H9 (cell line): ENCODE results near the gene CCDC122. TPM values are rescaled to one million over a fixed set of nuclear protein-coding genes. Genes with fewer than 3 reads are reported as not detected.

Experiments
- DNase-seq: peaks from one replicate; pipeline ENCODE4 v3.0.0-alpha.2; 2017
- H2AFZ ChIP-seq: one replicate; pipeline ENCODE4 v1.6.1; 2013; ENCODE audit warnings: mild to moderate bottlenecking, low read length, control low read depth, moderate library complexity
- H2AK5ac ChIP-seq: 2 replicates; pipeline ENCODE4 v1.6.1; 2013; ENCODE audit warnings: low read length, control low read depth, mixed read lengths; ENCODE audit not compliant: insufficient read length
- H2BK120ac ChIP-seq: one replicate; pipeline ENCODE4 v1.6.1; 2013; ENCODE audit warnings: low read depth, mild to moderate bottlenecking, low read length, control low read depth, inconsistent platforms; ENCODE audit not compliant: poor library complexity, severe bottlenecking
- H2BK12ac ChIP-seq: 2 replicates; pipeline ENCODE4 v1.6.1; 2013; ENCODE audit warnings: low read length, control low read depth, mixed read lengths, low read depth; ENCODE audit not compliant: insufficient read length
- H2BK15ac ChIP-seq: 2 replicates; pipeline ENCODE4 v1.6.1; 2013; ENCODE audit warnings: low read depth, low read length, control low read depth
- H2BK20ac ChIP-seq: one replicate; pipeline ENCODE4 v1.6.1; 2013; ENCODE audit warnings: low read depth, mild to moderate bottlenecking, low read length, control low read depth, inconsistent platforms; ENCODE audit not compliant: poor library complexity, severe bottlenecking
- H2BK5ac ChIP-seq: 2 replicates; pipeline ENCODE4 v1.6.1; 2013; ENCODE audit warnings: low read length, control low read depth, mixed read lengths; ENCODE audit not compliant: insufficient read length
- H3K14ac ChIP-seq: 2 replicates; pipeline ENCODE4 v1.6.1; 2013; ENCODE audit warnings: low read length, control low read depth; ENCODE audit not compliant: insufficient read depth
- H3K18ac ChIP-seq: 2 replicates; pipeline ENCODE4 v1.6.1; 2013; ENCODE audit warnings: low read depth, mild to moderate bottlenecking, mixed read lengths, low read length, control low read depth; ENCODE audit not compliant: insufficient read length
- H3K23ac ChIP-seq: 2 replicates; pipeline ENCODE4 v1.6.1; 2013; ENCODE audit warnings: low read length, control low read depth, mixed read lengths, low read depth; ENCODE audit not compliant: insufficient read length
- H3K23me2 ChIP-seq: 2 replicates; pipeline ENCODE4 v1.6.1; 2013; ENCODE audit warnings: low read depth, mild to moderate bottlenecking, mixed read lengths, low read length, control low read depth; ENCODE audit not compliant: insufficient read length, poor library complexity, severe bottlenecking
- H3K27ac ChIP-seq: 2 replicates; pipeline ENCODE4 v1.5.1; 2013; ENCODE audit warnings: low read length, control low read depth, mixed read lengths, low read depth; ENCODE audit not compliant: insufficient read length
- H3K27me3 ChIP-seq: 2 replicates; pipeline ENCODE4 v1.6.1; 2013; ENCODE audit warnings: low read length, control low read depth, inconsistent platforms; ENCODE audit not compliant: insufficient read depth
- H3K4ac ChIP-seq: 2 replicates; pipeline ENCODE4 v1.6.1; 2013; ENCODE audit warnings: low read depth, mild to moderate bottlenecking, control low read depth, inconsistent platforms, low read length, moderate library complexity
- H3K4me1 ChIP-seq: 2 replicates; pipeline ENCODE4 v1.6.1; 2013; ENCODE audit warnings: low read length, control low read depth, inconsistent platforms; ENCODE audit not compliant: insufficient read depth
- H3K4me2 ChIP-seq: 2 replicates; pipeline ENCODE4 v1.6.1; 2013; ENCODE audit warnings: low read length, control low read depth, mixed read lengths; ENCODE audit not compliant: insufficient read length, insufficient read depth
- H3K56ac ChIP-seq: 2 replicates; pipeline ENCODE4 v1.6.1; 2013; ENCODE audit warnings: low read depth, mild to moderate bottlenecking, mixed read lengths, low read length, control low read depth; ENCODE audit not compliant: insufficient read length
- H3K79me1 ChIP-seq: 2 replicates; pipeline ENCODE4 v1.6.1; 2013; ENCODE audit warnings: low read depth, mild to moderate bottlenecking, moderate library complexity, low read length, control low read depth, inconsistent platforms; ENCODE audit not compliant: insufficient read depth, poor library complexity, severe bottlenecking
- H3K79me2 ChIP-seq: 2 replicates; pipeline ENCODE4 v1.6.1; 2013; ENCODE audit warnings: low read length, control low read depth, inconsistent platforms; ENCODE audit not compliant: insufficient read depth
- H3K9ac ChIP-seq: 2 replicates; pipeline ENCODE4 v1.6.1; 2013; ENCODE audit warnings: low read length, control low read depth, mixed read lengths; ENCODE audit not compliant: insufficient read length; ENCODE audit errors: extremely low read depth
- H3K9me3 ChIP-seq: one replicate; pipeline ENCODE4 v1.6.1; 2013; ENCODE audit warnings: low read depth, low read length, inconsistent platforms; ENCODE audit not compliant: control insufficient read depth
- H3T11ph ChIP-seq: one replicate; pipeline ENCODE4 v1.6.1; 2013; ENCODE audit warnings: mild to moderate bottlenecking, low read length, control low read depth, inconsistent platforms
- H4K20me1 ChIP-seq: one replicate; pipeline ENCODE4 v1.6.1; 2013; ENCODE audit not compliant: control insufficient read depth, insufficient read length, insufficient read depth
- H4K5ac ChIP-seq: 2 replicates; pipeline ENCODE4 v1.6.1; 2013; ENCODE audit warnings: low read depth, mild to moderate bottlenecking, mixed read lengths, low read length, control low read depth; ENCODE audit not compliant: insufficient read length
- H4K8ac ChIP-seq: replicated peaks from 2 replicates; pipeline ENCODE4 v1.6.1; 2013; ENCODE audit warnings: low read length, control low read depth, mixed read lengths, low read depth; ENCODE audit not compliant: insufficient read length
- H4K91ac ChIP-seq: 2 replicates; pipeline ENCODE4 v1.6.1; 2013; ENCODE audit warnings: low read depth, mild to moderate bottlenecking, moderate library complexity, mixed read lengths, low read length, control low read depth; ENCODE audit not compliant: insufficient read length
- H3K27ac Mint-ChIP-seq, 3 experiments: 2 replicates in 2 of 3; 3 replicates in 1 of 3; pipeline ENCODE4 v1.8.0; 2020 to 2021; ENCODE audit warnings: mixed read lengths in 3 of 3, mild to moderate bottlenecking in 1 of 3, moderate library complexity in 1 of 3
- H3K27me3 Mint-ChIP-seq: 2 replicates; pipeline ENCODE4 v1.8.0; 2021; ENCODE audit warnings: low read depth, mild to moderate bottlenecking, moderate library complexity, mixed read lengths
- H3K36me3 Mint-ChIP-seq, 3 experiments: 2 replicates in 2 of 3; 3 replicates in 1 of 3; pipeline ENCODE4 v1.8.0; 2020 to 2021; ENCODE audit warnings: low read depth in 3 of 3, mixed read lengths in 3 of 3; ENCODE audit not compliant: insufficient read depth in 1 of 3
- H3K4me1 Mint-ChIP-seq, 2 experiments: 2 replicates each; pipeline ENCODE4 v1.8.0; 2020; ENCODE audit warnings: mixed read lengths in 2 of 2
- H3K4me3 Mint-ChIP-seq, 2 experiments: 2 replicates in 1 of 2; 3 replicates in 1 of 2; pipeline ENCODE4 v1.8.0; 2020 to 2021; ENCODE audit warnings: mild to moderate bottlenecking in 2 of 2, mixed read lengths in 2 of 2, moderate library complexity in 1 of 2
- H3K9me3 Mint-ChIP-seq, 2 experiments: 2 replicates in 1 of 2; 3 replicates in 1 of 2; pipeline ENCODE4 v1.8.0; 2020; ENCODE audit warnings: mild to moderate bottlenecking in 2 of 2, mixed read lengths in 2 of 2, moderate library complexity in 1 of 2
- CTCF ChIP-seq: fragments of 200-600 bp; sonication (generic); conservative IDR thresholded peaks from 3 replicates; pipeline ENCODE4 v1.8.0; 2021; ENCODE audit warnings: antibody characterized with exemption, mild to moderate bottlenecking
- WGBS: extraction: QIAGEN DNeasy Blood & Tissue Kit; methylation state at CpG from one replicate; pipeline ENCODE4 v1.1.7; 2013; ENCODE audit warnings: missing lambda C conversion rate, low lambda C conversion rate, mixed read lengths; ENCODE audit not compliant: insufficient read length; ENCODE audit errors: extremely low coverage; 5-methylcytosine and 5-hydroxymethylcytosine counted together
- total RNA-seq: library from RNA; stranded (reverse); gene quantifications from 2 replicates; pipeline ENCODE4 v1.2.1, GENCODE V29; 2021

The CCDC122 gene
- total RNA-seq, 1 experiment from 2014 or later, result 5.6 TPM

GRCh38 chr13:43918636-43919035 is 39.1 kb upstream of the CCDC122 start:
- Histone ChIP-seq H3K4me1 (no peaks in the 10 kb centered on the region), H3K18ac (no peak overlapping the region), H3K4ac (no peak overlapping the region), H3K14ac (no peak overlapping the region), H3K27me3 (no peaks in the 10 kb centered on the region; the same call in 1 of the 2 replicates), H2BK120ac (no peak overlapping the region), H3K9ac (no peak overlapping the region), H2BK20ac (no peak overlapping the region), H2AFZ (no peak overlapping the region), H3K23me2 (no peaks in the 10 kb centered on the region), H3K27ac (no peak overlapping the region), H3K79me1 (no peaks in the 10 kb centered on the region), H4K91ac (no peak overlapping the region), H2BK15ac (no peak overlapping the region), H2BK12ac (no peak overlapping the region), H3K23ac (no peak overlapping the region), H3K9me3 (no peaks in the 10 kb centered on the region), H4K20me1 (no peaks in the 10 kb centered on the region), H3K79me2 (no peaks in the 10 kb centered on the region), H3K4me2 (no peak overlapping the region), H2BK5ac (no peak overlapping the region), H3K56ac (no peak overlapping the region), H3T11ph (no peak overlapping the region), H4K8ac (no peak overlapping the region), H2AK5ac (no peak overlapping the region), H4K5ac (no peak overlapping the region)
- H3K27me3 Mint-ChIP-seq, result no peaks in the 10 kb centered on the region; the same call in 1 of the 2 replicates
- no peaks in the 10 kb centered on the region for H3K36me3 Mint-ChIP-seq
- no peaks in the 10 kb centered on the region for H3K9me3 Mint-ChIP-seq
- WGBS, result no CpG with 5 or more reads among the region's 5 CpGs
- no peak overlapping the region for H3K4me3 Mint-ChIP-seq
- DNase-seq, result no peak
- no peak for TF ChIP-seq CTCF
- no peak overlapping the region for H3K27ac Mint-ChIP-seq
- no peaks in the 10 kb centered on the region for H3K4me1 Mint-ChIP-seq
